ENCODE results near the gene RSBN1L.

DNA sequence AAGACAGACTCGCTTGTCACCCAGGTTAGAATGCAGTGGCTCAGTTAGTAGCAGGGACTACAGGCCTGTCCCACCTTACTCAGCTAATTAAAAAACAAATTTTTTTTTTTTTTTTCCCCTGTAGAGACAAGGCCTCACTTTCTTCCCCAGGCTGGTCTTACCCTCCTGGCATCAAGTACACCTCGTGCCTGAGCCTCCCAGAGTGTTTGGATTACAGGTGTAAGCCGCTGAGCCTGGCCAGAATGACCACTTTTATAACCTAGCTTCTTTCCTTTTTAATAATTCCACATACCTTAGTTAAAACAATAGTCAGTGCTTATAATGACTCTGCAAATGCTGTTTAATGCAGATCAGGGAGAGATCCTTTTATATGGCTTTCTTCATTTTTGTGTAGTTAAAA is 31.3 kb downstream of the RSBN1L start:
- TF ChIP-seq, protein P1, sequence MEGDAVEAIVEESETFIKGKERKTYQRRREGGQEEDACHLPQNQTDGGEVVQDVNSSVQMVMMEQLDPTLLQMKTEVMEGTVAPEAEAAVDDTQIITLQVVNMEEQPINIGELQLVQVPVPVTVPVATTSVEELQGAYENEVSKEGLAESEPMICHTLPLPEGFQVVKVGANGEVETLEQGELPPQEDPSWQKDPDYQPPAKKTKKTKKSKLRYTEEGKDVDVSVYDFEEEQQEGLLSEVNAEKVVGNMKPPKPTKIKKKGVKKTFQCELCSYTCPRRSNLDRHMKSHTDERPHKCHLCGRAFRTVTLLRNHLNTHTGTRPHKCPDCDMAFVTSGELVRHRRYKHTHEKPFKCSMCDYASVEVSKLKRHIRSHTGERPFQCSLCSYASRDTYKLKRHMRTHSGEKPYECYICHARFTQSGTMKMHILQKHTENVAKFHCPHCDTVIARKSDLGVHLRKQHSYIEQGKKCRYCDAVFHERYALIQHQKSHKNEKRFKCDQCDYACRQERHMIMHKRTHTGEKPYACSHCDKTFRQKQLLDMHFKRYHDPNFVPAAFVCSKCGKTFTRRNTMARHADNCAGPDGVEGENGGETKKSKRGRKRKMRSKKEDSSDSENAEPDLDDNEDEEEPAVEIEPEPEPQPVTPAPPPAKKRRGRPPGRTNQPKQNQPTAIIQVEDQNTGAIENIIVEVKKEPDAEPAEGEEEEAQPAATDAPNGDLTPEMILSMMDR (conservative IDR thresholded peaks at IDR 0.05 in 1 of 2, IDR thresholded peaks at IDR 0.05 in 1 of 2; ENCODE audit: low read depth in 1 of 2, low read length in 2 of 2): no peak
- TF ChIP-seq EZH2 (IDR thresholded peaks at IDR 0.05; ENCODE audit: low read length, missing control alignments): no peak

Data from fibroblast of lung (primary cell).